Astrocyte (in vitro differentiated cells and primary cell): Measurements from ENCODE around the gene FOXO6. TPM values are rescaled to one million over a fixed set of nuclear protein-coding genes. Genes with fewer than 3 reads are reported as not detected.
A peak's percentile ranks its signal among the peaks of the same experiment; 100 is the strongest.

ENCODE experiments used
- DNase-seq: peaks from one replicate; pipeline ENCODE4 v3.0.0-alpha.2; 2010; ENCODE audit warnings: low read depth
- FAIRE-seq: peaks from 2 replicates; lab custom pipeline; 2011; peaks lifted over from hg19 to GRCh38; lab: Jason Lieb, UNC
- H2AFZ ChIP-seq: 2 replicates; pipeline ENCODE4 v1.6.0; 2012; ENCODE audit warnings: low read depth, low read length, inconsistent platforms
- H3K27ac ChIP-seq: 2 replicates; pipeline ENCODE4 v1.5.1; 2011; ENCODE audit warnings: low read depth, low read length, inconsistent platforms
- H3K27me3 ChIP-seq: 2 replicates; pipeline ENCODE4 v1.6.0; 2011; ENCODE audit warnings: low read length, inconsistent platforms; ENCODE audit not compliant: insufficient read depth
- H3K36me3 ChIP-seq: 2 replicates; pipeline ENCODE4 v1.5.1; 2011; ENCODE audit warnings: low read length, inconsistent platforms; ENCODE audit not compliant: insufficient read depth
- H3K4me1 ChIP-seq: 2 replicates; pipeline ENCODE4 v1.5.1; 2011; ENCODE audit warnings: low read length, inconsistent platforms; ENCODE audit not compliant: insufficient read depth
- H3K4me2 ChIP-seq: 2 replicates; pipeline ENCODE4 v1.6.0; 2012; ENCODE audit warnings: low read length, inconsistent platforms
- H3K4me3 ChIP-seq: 2 replicates; pipeline ENCODE4 v1.5.1; 2011; ENCODE audit warnings: low read depth, mild to moderate bottlenecking, low read length, inconsistent platforms; ENCODE audit not compliant: insufficient read depth
- H3K79me2 ChIP-seq: 2 replicates; pipeline ENCODE4 v1.6.0; 2012; ENCODE audit warnings: mild to moderate bottlenecking, low read length, inconsistent platforms; ENCODE audit not compliant: insufficient read depth
- H3K9ac ChIP-seq: 2 replicates; pipeline ENCODE4 v1.6.0; 2012; ENCODE audit warnings: mild to moderate bottlenecking, low read length, inconsistent platforms
- H3K9me3 ChIP-seq: 2 replicates; pipeline ENCODE4 v1.5.1; 2012; ENCODE audit warnings: low read depth, mild to moderate bottlenecking, low read length, inconsistent platforms; ENCODE audit not compliant: insufficient read depth
- H4K20me1 ChIP-seq: 2 replicates; pipeline ENCODE4 v1.6.0; 2012; ENCODE audit warnings: low read length, inconsistent platforms; ENCODE audit not compliant: insufficient read depth
- H3K27ac Mint-ChIP-seq: one replicate; pipeline ENCODE4 v1.8.0; 2021; ENCODE audit warnings: mild to moderate bottlenecking, mixed read lengths; ENCODE audit not compliant: unreplicated experiment
- H3K27me3 Mint-ChIP-seq: one replicate; pipeline ENCODE4 v1.8.0; 2021; ENCODE audit warnings: low read depth, mixed read lengths; ENCODE audit not compliant: unreplicated experiment
- H3K36me3 Mint-ChIP-seq: one replicate; pipeline ENCODE4 v1.8.0; 2021; ENCODE audit warnings: low read depth, mixed read lengths; ENCODE audit not compliant: unreplicated experiment
- H3K4me1 Mint-ChIP-seq: one replicate; pipeline ENCODE4 v1.8.0; 2021; ENCODE audit warnings: low read depth, mixed read lengths; ENCODE audit not compliant: unreplicated experiment
- H3K4me3 Mint-ChIP-seq: one replicate; pipeline ENCODE4 v1.8.0; 2021; ENCODE audit warnings: mild to moderate bottlenecking, moderate library complexity, mixed read lengths; ENCODE audit not compliant: unreplicated experiment
- H3K9me3 Mint-ChIP-seq: one replicate; pipeline ENCODE4 v1.8.0; 2021; ENCODE audit warnings: mild to moderate bottlenecking, mixed read lengths; ENCODE audit not compliant: unreplicated experiment
- EZH2 ChIP-seq: IDR thresholded peaks from 2 replicates; pipeline ENCODE4 v1.6.1; 2012; ENCODE audit warnings: mild to moderate bottlenecking, low read length, inconsistent platforms; ENCODE audit not compliant: insufficient read depth
- total RNA-seq: library from RNA; stranded (reverse); gene quantifications from 2 replicates; pipeline ENCODE4 v1.2.1, GENCODE V29; 2021
- TF ChIP-seq, protein P1 (sequence below): IDR thresholded peaks from 2 replicates; pipeline ENCODE4 v1.5.1; 2011; ENCODE audit warnings: low read depth, mild to moderate bottlenecking, inconsistent platforms, low read length, moderate library complexity; ENCODE audit not compliant: insufficient read depth

Gene FOXO6
- total RNA-seq, 1 donor from 2014 or later = 1.2 TPM

DNA sequence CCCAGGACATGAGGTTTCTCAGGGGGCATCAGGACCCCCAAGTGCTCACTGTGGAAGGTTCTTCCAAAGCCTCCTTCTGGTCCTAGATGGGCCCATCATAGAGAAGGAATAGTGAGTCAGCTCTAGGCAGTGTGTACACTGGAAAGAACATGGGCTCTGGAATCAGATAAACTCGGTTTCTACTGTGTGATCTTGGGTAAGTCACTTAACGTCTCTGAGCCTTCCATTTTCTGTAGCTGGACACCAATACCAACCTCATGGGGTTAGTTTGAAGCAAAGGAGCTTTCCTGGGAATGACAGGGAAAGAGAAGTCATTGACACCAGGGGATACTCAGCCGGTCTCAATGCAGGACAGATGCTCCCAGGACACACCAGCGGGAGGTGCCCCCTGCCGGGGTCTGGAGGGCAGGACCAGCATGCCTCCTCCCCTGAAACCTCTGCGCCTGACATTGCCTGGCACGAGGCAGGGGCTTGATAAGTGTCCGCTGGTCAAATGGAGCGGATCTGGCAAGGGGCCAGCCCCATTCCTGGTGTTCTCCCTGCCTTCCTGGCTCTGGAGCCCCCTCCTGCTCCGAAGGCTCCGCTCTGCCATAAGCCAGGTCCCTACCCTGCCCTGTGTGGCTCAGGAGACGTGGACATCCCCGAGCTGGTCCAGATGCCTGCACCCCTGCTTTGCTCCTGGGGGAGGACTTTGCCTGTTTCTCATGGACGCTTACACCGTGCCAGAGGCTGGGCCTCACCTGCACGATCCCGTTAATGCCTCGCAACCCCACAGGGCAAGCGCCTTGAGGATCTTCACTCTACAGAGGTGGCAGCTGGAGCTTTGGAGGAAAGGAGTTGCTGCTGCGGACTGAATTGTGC is 70.5 kb downstream of the FOXO6 start:
- Mint-ChIP-seq H3K4me1 (peaks cover 39% of the 10 kb centered on the region), H3K9me3 (no peaks in the 10 kb centered on the region), H3K36me3 (no peaks in the 10 kb centered on the region), H3K4me3 (no peak overlapping the region), H3K27me3 (peaks cover 27% of the 10 kb centered on the region), H3K27ac (no peak overlapping the region)
- Histone ChIP-seq H3K4me2 (peak overlapping the region; percentile 71), H3K4me1 (peaks cover 45% of the 10 kb centered on the region), H3K4me3 (no peak overlapping the region), H3K9me3 (no peaks in the 10 kb centered on the region), H3K27me3 (no peaks in the 10 kb centered on the region), H3K9ac (no peak overlapping the region), H3K79me2 (no peaks in the 10 kb centered on the region), H2AFZ (peak overlapping the region; percentile 49), H3K27ac (no peak overlapping the region), H3K36me3 (no peaks in the 10 kb centered on the region), H4K20me1 (no peaks in the 10 kb centered on the region)
- TF ChIP-seq, protein P1, sequence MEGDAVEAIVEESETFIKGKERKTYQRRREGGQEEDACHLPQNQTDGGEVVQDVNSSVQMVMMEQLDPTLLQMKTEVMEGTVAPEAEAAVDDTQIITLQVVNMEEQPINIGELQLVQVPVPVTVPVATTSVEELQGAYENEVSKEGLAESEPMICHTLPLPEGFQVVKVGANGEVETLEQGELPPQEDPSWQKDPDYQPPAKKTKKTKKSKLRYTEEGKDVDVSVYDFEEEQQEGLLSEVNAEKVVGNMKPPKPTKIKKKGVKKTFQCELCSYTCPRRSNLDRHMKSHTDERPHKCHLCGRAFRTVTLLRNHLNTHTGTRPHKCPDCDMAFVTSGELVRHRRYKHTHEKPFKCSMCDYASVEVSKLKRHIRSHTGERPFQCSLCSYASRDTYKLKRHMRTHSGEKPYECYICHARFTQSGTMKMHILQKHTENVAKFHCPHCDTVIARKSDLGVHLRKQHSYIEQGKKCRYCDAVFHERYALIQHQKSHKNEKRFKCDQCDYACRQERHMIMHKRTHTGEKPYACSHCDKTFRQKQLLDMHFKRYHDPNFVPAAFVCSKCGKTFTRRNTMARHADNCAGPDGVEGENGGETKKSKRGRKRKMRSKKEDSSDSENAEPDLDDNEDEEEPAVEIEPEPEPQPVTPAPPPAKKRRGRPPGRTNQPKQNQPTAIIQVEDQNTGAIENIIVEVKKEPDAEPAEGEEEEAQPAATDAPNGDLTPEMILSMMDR = no peak
- no peak for TF ChIP-seq EZH2
- no peak for DNase-seq
- FAIRE-seq = no peak

Other genes starting within 250 kb of the FOXO6 start
- 18.0 and 18.4 TPM in 2 replicates for gene SCMH1, start 119.1 kb upstream of the FOXO6 start, total RNA-seq
- 0.45 TPM in 1 of 2 replicates, not detected in the other for gene EDN2, start 123.2 kb downstream of the FOXO6 start, total RNA-seq